Activated naive CD4-positive, alpha-beta T cell treated with anti-CD3 and anti-CD28 coated beads, Interleukin-2, amount 10 ng/mL, durations not matched to agents 7 days and 5 days (primary cell): ENCODE measurements around the gene SDCBP2.
"Not testable (repeated sequence)": the region's sequence is repeated elsewhere in the genome, so short reads cannot be mapped to it uniquely, and the experiment has no call there.

ENCODE experiments used
- CTCF ChIA-PET: fragments of 350-600 bp; sonication (Branson Sonifier 250); formaldehyde crosslinking; loops from one replicate; lab custom pipeline; 2021; ENCODE audit warnings: antibody characterized with exemption; lab: Charles Lee
- DNase-seq: peaks from one replicate; pipeline ENCODE4 v3.0.0-alpha.2; 2020
- H3K27ac Mint-ChIP-seq: one replicate; pipeline ENCODE4 v1.8.0; 2021; ENCODE audit warnings: mild to moderate bottlenecking, moderate library complexity, mixed read lengths
- H3K27me3 Mint-ChIP-seq: one replicate; pipeline ENCODE4 v1.8.0; 2021; ENCODE audit warnings: mild to moderate bottlenecking, mixed read lengths
- H3K36me3 Mint-ChIP-seq: one replicate; pipeline ENCODE4 v1.8.0; 2021; ENCODE audit warnings: mixed read lengths
- H3K4me1 Mint-ChIP-seq: one replicate; pipeline ENCODE4 v1.8.0; 2021; ENCODE audit warnings: mixed read lengths
- H3K4me3 Mint-ChIP-seq: one replicate; pipeline ENCODE4 v1.8.0; 2021; ENCODE audit warnings: mild to moderate bottlenecking, moderate library complexity, mixed read lengths
- H3K9me3 Mint-ChIP-seq: one replicate; pipeline ENCODE4 v1.8.0; 2021; ENCODE audit warnings: mixed read lengths

Gene SDCBP2

DNA sequence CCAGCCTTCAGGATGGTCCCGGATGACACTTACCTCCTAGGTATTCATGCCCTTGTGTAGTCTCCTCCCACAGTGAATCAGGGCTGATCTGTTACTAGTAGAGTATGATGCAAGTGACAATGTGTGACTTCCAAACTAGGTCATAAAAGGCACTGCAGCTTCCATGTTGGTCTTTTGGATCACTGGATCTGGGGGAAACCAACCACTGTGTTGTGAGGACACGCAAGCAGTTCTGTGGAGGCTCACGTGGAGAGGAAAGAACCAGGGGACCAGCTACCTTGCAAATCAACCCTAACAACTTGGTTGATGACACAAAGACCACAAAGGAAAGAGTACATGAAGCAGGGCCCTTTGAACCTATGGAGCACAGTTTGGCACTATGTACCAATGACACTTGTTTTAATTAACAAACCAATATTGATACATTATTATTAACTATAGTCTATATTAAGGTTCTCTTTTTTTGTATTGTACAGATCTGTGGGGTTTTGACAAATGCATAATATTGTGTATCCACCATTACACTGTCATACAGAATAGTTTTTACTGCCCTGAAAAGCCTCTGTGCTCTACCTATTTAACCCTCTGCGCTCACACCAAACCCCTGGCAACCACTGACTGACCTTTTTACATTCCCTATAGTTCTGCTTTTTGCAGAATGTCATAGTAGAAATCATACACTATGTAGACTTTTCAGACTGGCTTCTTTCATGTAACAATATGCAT, 16.3 kb upstream of the SDCBP2 start:
- Mint-ChIP-seq H3K4me3 (no peak overlapping the region), H3K27ac (peak overlapping the region; percentile 26), H3K27me3 (no peaks in the 10 kb centered on the region), H3K4me1 (peaks cover 29% of the 10 kb centered on the region), H3K9me3 (peaks cover 19% of the 10 kb centered on the region), H3K36me3 (peaks cover 26% of the 10 kb centered on the region)
- DNase-seq = no peak
- CTCF ChIA-PET = interaction anchor here (1.3 kb wide), 1 partner anchor 12 kb away, joined by 3 read pairs; no protein-coding TSS in a partner anchor

GRCh38 chr20:1343446-1344124, 14.6 kb upstream of the SDCBP2 start:
- H3K27ac Mint-ChIP-seq = not testable (repeated sequence)
- peaks cover 29% of the 10 kb centered on the region for H3K4me1 Mint-ChIP-seq

DNA sequence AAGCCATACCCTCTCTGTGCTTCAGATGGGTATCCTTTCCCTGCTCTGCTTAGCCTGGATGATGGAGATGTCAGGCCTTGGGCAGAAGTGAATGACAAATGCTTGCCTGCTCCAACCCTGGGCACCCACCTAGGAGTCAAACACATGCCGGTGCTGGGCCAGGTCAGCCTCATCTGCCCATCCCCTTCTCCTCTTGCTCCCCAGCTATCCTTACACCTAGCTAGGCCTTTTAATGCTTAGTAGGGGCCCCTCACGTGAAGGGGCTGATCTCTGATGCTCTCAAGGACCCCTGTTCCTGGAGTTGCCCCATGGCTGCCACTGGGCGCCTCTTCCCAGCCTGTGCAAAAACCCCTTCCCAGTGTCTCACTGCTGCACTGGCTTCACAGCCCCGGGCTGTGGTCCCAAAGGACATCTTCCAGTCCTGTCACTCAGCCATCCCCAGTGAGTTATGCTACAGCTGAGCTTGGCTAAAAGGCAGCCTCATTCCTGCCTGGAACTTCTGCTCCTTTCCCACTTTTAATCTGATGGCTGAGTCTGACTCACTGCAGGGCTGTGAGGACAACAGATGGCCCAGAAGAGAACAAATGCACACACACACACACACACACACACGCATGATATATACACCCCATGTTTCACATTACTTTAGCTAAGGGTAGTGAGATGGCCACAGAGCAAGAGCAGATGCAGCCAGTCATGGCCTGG, 12.8 kb upstream of the SDCBP2 start:
- DNase-seq = no peak
- Mint-ChIP-seq H3K27ac (no peak overlapping the region), H3K4me1 (peaks cover 27% of the 10 kb centered on the region), H3K9me3 (peaks cover 3% of the 10 kb centered on the region), H3K4me3 (no peak overlapping the region), H3K27me3 (no peaks in the 10 kb centered on the region), H3K36me3 (peaks cover 13% of the 10 kb centered on the region)
- CTCF ChIA-PET = no interaction called here

More at GRCh38 chr20:1343446-1344124, 14.6 kb upstream of the SDCBP2 start:
- CTCF ChIA-PET = interaction anchor here (1.1 kb wide), 1 partner anchor 28 kb away, joined by 5 read pairs; no protein-coding TSS in a partner anchor
- DNase-seq, H3K4me3 Mint-ChIP-seq, H3K27me3 Mint-ChIP-seq: not testable (repeated sequence)
- H3K36me3 Mint-ChIP-seq = peaks cover 20% of the 10 kb centered on the region
- peaks cover 16% of the 10 kb centered on the region for H3K9me3 Mint-ChIP-seq

DNA sequence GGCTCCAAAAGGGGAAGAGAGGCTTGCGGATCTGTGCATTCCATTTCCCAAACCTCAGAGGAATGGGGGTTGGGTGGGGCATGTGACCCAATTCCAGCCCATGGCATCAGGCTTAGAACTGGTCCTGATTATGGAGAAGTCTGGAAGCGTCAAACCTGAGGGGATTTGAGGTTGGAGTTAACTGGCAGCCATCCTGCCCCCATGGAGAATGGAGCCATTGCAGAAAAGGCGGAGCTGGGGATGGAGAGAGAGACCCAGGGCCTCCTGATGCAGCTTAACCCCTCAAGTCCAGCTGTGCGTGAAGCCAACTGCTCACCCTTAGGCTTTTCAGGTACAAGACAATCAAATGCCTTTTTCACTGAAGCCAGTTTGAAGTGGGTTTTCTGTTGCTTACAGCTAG, 9.9 kb upstream of the SDCBP2 start:
- Mint-ChIP-seq H3K27me3 (no peaks in the 10 kb centered on the region), H3K4me1 (peaks cover 27% of the 10 kb centered on the region), H3K36me3 (peaks cover 14% of the 10 kb centered on the region), H3K9me3 (no peaks in the 10 kb centered on the region), H3K27ac (no peak overlapping the region), H3K4me3 (no peak overlapping the region)
- no peak for DNase-seq
- CTCF ChIA-PET = interaction anchor here (0.6 kb wide), 1 partner anchor 26 kb away, joined by 3 read pairs; no protein-coding TSS in a partner anchor

GRCh38 chr20:1338096-1338495, 9.2 kb upstream of the SDCBP2 start:
- CTCF ChIA-PET = no interaction called here
- no peak for DNase-seq
- H3K9me3 Mint-ChIP-seq = no peaks in the 10 kb centered on the region
- H3K27ac Mint-ChIP-seq = no peak overlapping the region
- peaks cover 27% of the 10 kb centered on the region for H3K4me1 Mint-ChIP-seq
- H3K36me3 Mint-ChIP-seq = peaks cover 19% of the 10 kb centered on the region
- no peak overlapping the region for H3K4me3 Mint-ChIP-seq
- no peaks in the 10 kb centered on the region for H3K27me3 Mint-ChIP-seq

DNA sequence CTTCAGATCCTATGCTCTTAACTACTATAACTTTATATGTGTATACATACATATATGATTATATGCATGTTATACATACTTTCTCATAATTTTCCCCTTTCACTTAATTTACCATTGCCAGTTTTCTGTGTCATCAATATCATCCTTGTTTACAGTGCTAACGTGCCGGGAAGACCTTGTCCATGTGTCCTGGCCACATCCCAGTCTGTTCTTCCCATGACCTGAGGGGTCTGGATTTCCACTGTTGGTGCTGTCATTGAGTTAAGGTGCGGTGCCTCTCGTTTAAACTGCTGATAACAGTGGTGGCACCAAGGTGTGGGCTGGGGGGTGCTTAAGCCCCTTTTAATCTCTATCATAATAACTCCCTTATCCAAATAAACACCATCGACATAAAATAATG, 8.5 kb upstream of the SDCBP2 start:
- Mint-ChIP-seq H3K4me1 (peaks cover 32% of the 10 kb centered on the region), H3K4me3 (no peak overlapping the region)

GRCh38 chr20:1336699-1337367, 7.9 kb upstream of the SDCBP2 start:
- H3K4me3 Mint-ChIP-seq = no peak overlapping the region
- no peaks in the 10 kb centered on the region for H3K27me3 Mint-ChIP-seq
- DNase-seq = no peak
- peaks cover 30% of the 10 kb centered on the region for H3K36me3 Mint-ChIP-seq
- CTCF ChIA-PET = no interaction called here
- peak overlapping the region; percentile 77 for H3K27ac Mint-ChIP-seq
- no peaks in the 10 kb centered on the region for H3K9me3 Mint-ChIP-seq
- H3K4me1 Mint-ChIP-seq = peaks cover 33% of the 10 kb centered on the region

More for the DNA sequence above, 8.5 kb upstream of the SDCBP2 start:
- Mint-ChIP-seq H3K27me3 (no peaks in the 10 kb centered on the region), H3K36me3 (peaks cover 25% of the 10 kb centered on the region), H3K27ac (no peak overlapping the region), H3K9me3 (no peaks in the 10 kb centered on the region)
- no peak for DNase-seq
- CTCF ChIA-PET = no interaction called here

DNA sequence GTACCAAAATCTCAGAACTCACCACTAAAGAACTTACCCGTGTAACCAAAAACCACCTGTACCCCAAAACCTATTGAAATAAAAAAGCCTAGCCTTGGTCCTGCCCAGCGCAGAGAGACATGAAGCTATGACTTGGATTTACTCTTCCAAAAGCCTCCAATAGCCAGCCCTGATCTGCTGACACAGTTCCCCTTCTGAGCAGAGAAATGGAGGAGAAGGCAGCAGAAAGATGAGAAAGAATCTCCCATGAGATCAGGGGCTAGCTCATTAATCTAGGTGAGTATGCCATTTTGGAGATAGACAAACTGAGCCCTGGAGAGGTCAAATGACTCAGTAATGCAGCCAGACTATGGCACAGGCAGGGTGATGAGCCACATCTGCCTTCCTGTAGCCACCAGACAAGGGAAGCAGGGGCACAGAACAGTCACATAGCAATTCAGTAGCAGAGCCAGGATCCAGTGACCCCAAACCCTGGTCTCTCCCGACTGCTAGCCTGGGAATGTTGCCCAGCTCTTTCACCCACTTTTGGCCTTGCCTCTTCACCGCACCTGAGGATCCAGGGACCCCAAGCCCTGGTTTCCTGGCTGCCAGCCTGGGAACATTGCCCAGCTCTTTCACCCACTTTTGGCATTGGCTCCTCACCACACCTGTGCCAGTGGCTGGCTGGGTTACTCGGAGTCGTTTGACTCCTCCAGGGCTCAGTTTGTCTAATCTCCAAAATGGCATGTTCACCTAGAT, 7.2 kb upstream of the SDCBP2 start:
- Mint-ChIP-seq H3K36me3 (peaks cover 36% of the 10 kb centered on the region), H3K27ac (peak overlapping the region; percentile 77), H3K4me1 (peaks cover 38% of the 10 kb centered on the region), H3K27me3 (no peaks in the 10 kb centered on the region), H3K9me3 (no peaks in the 10 kb centered on the region), H3K4me3 (no peak overlapping the region)
- DNase-seq = no peak
- CTCF ChIA-PET = no interaction called here

- H3K36me3 Mint-ChIP-seq = peaks cover 42% of the 10 kb centered on the region
- H3K4me3 Mint-ChIP-seq = no peak overlapping the region
- CTCF ChIA-PET = no interaction called here
- DNase-seq = no peak
- peak overlapping the region; percentile 19 for H3K27ac Mint-ChIP-seq
- H3K4me1 Mint-ChIP-seq = peaks cover 51% of the 10 kb centered on the region
- no peaks in the 10 kb centered on the region for H3K27me3 Mint-ChIP-seq
- no peaks in the 10 kb centered on the region for H3K9me3 Mint-ChIP-seq
These were observed 5.8 kb upstream of the SDCBP2 start for GRCh38 chr20:1334761-1335160.

GRCh38 chr20:1334370-1334731, 5.4 kb upstream of the SDCBP2 start:
- H3K27me3 Mint-ChIP-seq = no peaks in the 10 kb centered on the region
- no peak overlapping the region for H3K4me3 Mint-ChIP-seq
- H3K4me1 Mint-ChIP-seq = peaks cover 56% of the 10 kb centered on the region

DNA sequence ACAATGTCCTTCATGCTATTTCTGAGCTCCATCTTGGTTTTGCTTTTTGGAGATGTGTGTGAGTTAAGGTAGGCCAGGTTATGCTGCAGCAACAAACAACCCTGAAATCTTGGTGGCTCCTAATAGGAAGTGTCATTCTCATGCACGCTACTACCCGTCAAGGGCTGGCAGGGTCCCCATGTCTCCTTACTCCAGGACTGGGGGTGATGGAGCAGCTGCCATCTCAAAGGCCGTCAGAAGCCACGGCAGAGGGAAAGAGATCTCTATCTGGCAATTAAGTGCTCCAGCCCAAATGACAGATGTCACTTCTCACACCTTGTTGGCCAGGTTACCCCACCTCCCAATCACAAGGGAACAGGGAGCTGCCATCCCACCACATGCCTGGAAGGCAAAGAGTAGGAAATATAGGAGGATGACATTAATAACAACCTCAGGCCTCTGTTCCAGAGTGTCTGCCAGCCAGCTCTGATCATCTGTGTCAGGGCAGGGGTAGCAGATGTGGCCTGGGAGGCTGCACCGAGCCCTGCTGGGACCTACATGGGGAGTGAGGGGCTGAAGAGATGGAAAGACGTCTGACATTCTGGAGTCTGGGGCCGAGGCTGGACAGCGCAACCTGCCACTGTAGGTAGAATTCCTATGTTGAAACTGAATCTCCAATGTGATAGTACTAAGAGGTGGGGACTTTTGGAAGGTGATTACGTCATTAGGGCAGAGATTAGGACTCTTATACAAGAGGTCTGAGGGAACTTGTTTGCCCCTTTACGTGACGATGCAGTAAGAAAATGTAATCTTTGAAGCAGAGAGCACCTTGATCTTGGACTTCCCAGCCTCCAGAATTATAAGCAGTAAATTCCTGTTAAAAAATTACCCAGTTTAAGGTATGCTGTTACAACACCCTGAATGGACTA, 4.8 kb upstream of the SDCBP2 start:
- Mint-ChIP-seq H3K9me3 (no peaks in the 10 kb centered on the region), H3K4me1 (peaks cover 59% of the 10 kb centered on the region), H3K36me3 (peaks cover 44% of the 10 kb centered on the region), H3K27me3 (no peaks in the 10 kb centered on the region), H3K4me3 (no peak overlapping the region), H3K27ac (no peak overlapping the region)
- DNase-seq = no peak
- CTCF ChIA-PET = interaction anchor here (0.7 kb wide), 1 partner anchor 12 kb away, joined by 3 read pairs; no protein-coding TSS in a partner anchor

More at GRCh38 chr20:1334370-1334731, 5.4 kb upstream of the SDCBP2 start:
- CTCF ChIA-PET = no interaction called here
- H3K36me3 Mint-ChIP-seq = peaks cover 44% of the 10 kb centered on the region
- no peaks in the 10 kb centered on the region for H3K9me3 Mint-ChIP-seq
- no peak for DNase-seq
- H3K27ac Mint-ChIP-seq = no peak overlapping the region

DNA sequence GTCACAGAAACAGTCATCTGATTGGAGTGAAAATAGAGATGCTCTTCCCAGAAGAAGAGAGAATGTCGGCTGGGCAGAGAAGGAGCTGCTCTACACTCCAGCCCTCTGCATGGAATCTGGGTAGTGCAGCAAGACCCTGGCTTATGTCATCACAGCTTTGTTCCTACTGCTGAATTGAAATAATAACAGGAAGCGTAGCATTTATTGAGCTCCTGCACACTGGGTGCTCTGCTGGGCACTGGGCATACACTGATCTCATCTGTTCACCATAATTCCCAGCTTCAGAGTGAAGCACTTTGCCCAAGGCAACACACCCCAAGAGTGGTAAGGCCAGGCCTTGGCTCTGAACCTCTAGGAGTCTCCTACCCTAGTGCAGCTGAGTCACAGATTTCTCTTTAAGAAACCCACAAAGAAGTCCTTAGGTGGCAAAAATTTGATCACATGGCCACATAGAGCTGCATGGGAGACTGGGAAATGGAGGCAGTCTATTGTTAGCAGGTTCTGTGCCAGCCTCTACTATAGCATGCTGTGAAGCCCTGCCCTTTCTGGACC, 3.9 kb upstream of the SDCBP2 start:
- H3K4me1 Mint-ChIP-seq = peaks cover 59% of the 10 kb centered on the region
- H3K27me3 Mint-ChIP-seq = no peaks in the 10 kb centered on the region
- DNase-seq = no peak
- H3K36me3 Mint-ChIP-seq = peaks cover 47% of the 10 kb centered on the region
- H3K27ac Mint-ChIP-seq = no peak overlapping the region
- H3K4me3 Mint-ChIP-seq = no peak overlapping the region
- CTCF ChIA-PET = interaction anchor here (0.7 kb wide), 1 partner anchor 13 kb away, joined by 3 read pairs; no protein-coding TSS in a partner anchor
- no peaks in the 10 kb centered on the region for H3K9me3 Mint-ChIP-seq
